SK-N-MC (cell line): ENCODE results near the gene KIF21B.

Source experiments
- EZH2 ChIP-seq: fragments of 200-600 bp; sonication (generic); IDR thresholded peaks from one replicate; pipeline ENCODE4 v1.6.1; 2017; ENCODE audit warnings: antibody characterized with exemption
- FOXP2 ChIP-seq: optimal IDR thresholded peaks from 2 replicates; pipeline ENCODE3; 2011; ENCODE audit warnings: mild to moderate bottlenecking, moderate library complexity; ENCODE audit not compliant: insufficient read depth; ENCODE audit errors: extremely low read length, control extremely low read depth

- TF ChIP-seq EZH2 (no peak), FOXP2 (no peak)
Measured at GRCh38 chr1:201053155-201053860, 29.8 kb upstream of the KIF21B start.
